PC-3 (cell line): ENCODE results near the gene TRAPPC10.

Source experiments
- EZH2phosphoT487 ChIP-seq: fragments of 300-600 bp; sonication (generic); IDR thresholded peaks from 2 replicates; pipeline ENCODE4 v1.6.1; 2018; ENCODE audit warnings: mild to moderate bottlenecking, antibody characterized with exemption, low read length, borderline replicate concordance
- TF ChIP-seq, protein P1 (sequence below): fragments of 300-600 bp; sonication (generic); conservative IDR thresholded peaks from 2 replicates; pipeline ENCODE4 v1.5.1; 2017; ENCODE audit warnings: antibody characterized with exemption, low read depth, mild to moderate bottlenecking, low read length

DNA sequence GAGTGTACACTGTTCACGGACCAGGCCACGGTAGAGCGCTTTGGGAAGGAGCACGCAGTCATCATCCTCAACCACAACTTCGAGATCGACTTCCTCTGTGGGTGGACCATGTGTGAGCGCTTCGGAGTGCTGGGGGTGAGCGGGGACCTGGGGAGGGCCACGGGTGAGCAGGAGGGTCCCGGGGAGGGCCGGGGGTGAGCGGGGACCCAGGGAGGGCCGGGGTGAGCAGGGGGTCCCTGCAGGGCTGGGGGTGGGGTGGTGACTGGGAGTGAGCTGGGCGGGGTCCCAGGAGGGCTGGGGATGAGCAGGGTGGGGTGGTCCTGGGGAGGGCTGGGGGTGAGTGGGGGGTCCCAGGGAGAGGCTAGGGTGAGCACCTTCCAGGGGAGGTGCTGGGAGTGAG is 44.1 kb upstream of the TRAPPC10 start:
- no peak for TF ChIP-seq EZH2phosphoT487
- TF ChIP-seq, protein P1, sequence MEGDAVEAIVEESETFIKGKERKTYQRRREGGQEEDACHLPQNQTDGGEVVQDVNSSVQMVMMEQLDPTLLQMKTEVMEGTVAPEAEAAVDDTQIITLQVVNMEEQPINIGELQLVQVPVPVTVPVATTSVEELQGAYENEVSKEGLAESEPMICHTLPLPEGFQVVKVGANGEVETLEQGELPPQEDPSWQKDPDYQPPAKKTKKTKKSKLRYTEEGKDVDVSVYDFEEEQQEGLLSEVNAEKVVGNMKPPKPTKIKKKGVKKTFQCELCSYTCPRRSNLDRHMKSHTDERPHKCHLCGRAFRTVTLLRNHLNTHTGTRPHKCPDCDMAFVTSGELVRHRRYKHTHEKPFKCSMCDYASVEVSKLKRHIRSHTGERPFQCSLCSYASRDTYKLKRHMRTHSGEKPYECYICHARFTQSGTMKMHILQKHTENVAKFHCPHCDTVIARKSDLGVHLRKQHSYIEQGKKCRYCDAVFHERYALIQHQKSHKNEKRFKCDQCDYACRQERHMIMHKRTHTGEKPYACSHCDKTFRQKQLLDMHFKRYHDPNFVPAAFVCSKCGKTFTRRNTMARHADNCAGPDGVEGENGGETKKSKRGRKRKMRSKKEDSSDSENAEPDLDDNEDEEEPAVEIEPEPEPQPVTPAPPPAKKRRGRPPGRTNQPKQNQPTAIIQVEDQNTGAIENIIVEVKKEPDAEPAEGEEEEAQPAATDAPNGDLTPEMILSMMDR: no peak
